GM18519 (cell line): Measurements from ENCODE around the gene SAYSD1.

ENCODE experiments used
- ATAC-seq: cut with Tn5 transposase; IDR thresholded peaks from one replicate; pipeline ENCODE4 v1.9.1; 2021; ENCODE audit warnings: mild to moderate bottlenecking, moderate library complexity; ENCODE audit not compliant: unreplicated experiment, low FRiP score

Gene SAYSD1

GRCh38 chr6:39059496-39060310 is 55.3 kb downstream of the SAYSD1 start:
- no peak for ATAC-seq

GRCh38 chr6:39058471-39059147 is 56.4 kb downstream of the SAYSD1 start:
- ATAC-seq, result no peak

GRCh38 chr6:39057251-39058155 is 57.5 kb downstream of the SAYSD1 start:
- no peak for ATAC-seq

- ATAC-seq, result no peak
Observed at GRCh38 chr6:39056681-39057080, 58.3 kb downstream of the SAYSD1 start.

GRCh38 chr6:39056191-39056590 is 58.8 kb downstream of the SAYSD1 start:
- ATAC-seq, result no peak

GRCh38 chr6:39055661-39056060 is 59.3 kb downstream of the SAYSD1 start:
- ATAC-seq, result no peak

- no peak for ATAC-seq
Observed at GRCh38 chr6:39054577-39055142, 60.3 kb downstream of the SAYSD1 start.
